ENCODE data around the gene PI4KB.

PI4KB gene

GRCh38 chr1:151311589-151312331 is 15.5 kb downstream of the PI4KB start:
- DNase-seq (ENCODE audit: low read depth in 2 of 3, low spot score in 1 of 3) = peak; percentile 74 to 85 (median 81)

GRCh38 chr1:151311011-151311410 is 16.2 kb downstream of the PI4KB start:
- no peak for DNase-seq (ENCODE audit: low read depth in 2 of 3, low spot score in 1 of 3)

GRCh38 chr1:151309811-151310323 is 17.3 kb downstream of the PI4KB start:
- DNase-seq (ENCODE audit: low read depth in 2 of 3, low spot score in 1 of 3) = no peak

GRCh38 chr1:151294742-151295462 is 32.3 kb downstream of the PI4KB start:
- DNase-seq (ENCODE audit: low read depth in 2 of 3, low spot score in 1 of 3) = no peak

- DNase-seq (ENCODE audit: low read depth in 2 of 3, low spot score in 1 of 3) = no peak
Measured at GRCh38 chr1:151293093-151293492, 34.1 kb downstream of the PI4KB start.

- no peak for DNase-seq (ENCODE audit: low read depth in 2 of 3, low spot score in 1 of 3)
Measured at GRCh38 chr1:151292207-151293030, 34.8 kb downstream of the PI4KB start.

GRCh38 chr1:151290709-151291303 is 36.4 kb downstream of the PI4KB start:
- DNase-seq (ENCODE audit: low read depth in 2 of 3, low spot score in 1 of 3) = no peak

GRCh38 chr1:151289991-151290708 is 37.1 kb downstream of the PI4KB start:
- no peak for DNase-seq (ENCODE audit: low read depth in 2 of 3, low spot score in 1 of 3)

- DNase-seq (ENCODE audit: low read depth in 2 of 3, low spot score in 1 of 3) = no peak
Measured at GRCh38 chr1:151289080-151289935, 37.9 kb downstream of the PI4KB start.

- no peak for DNase-seq (ENCODE audit: low read depth in 2 of 3, low spot score in 1 of 3)
Measured at GRCh38 chr1:151288502-151288901, 38.7 kb downstream of the PI4KB start.

- no peak for DNase-seq (ENCODE audit: low read depth in 2 of 3, low spot score in 1 of 3)
Measured at GRCh38 chr1:151287767-151288500, 39.3 kb downstream of the PI4KB start.

- DNase-seq (ENCODE audit: low read depth in 2 of 3, low spot score in 1 of 3) = no peak
Measured at GRCh38 chr1:151287341-151287699, 39.9 kb downstream of the PI4KB start.

- no peak for DNase-seq (ENCODE audit: low read depth in 2 of 3, low spot score in 1 of 3)
Measured at GRCh38 chr1:151286619-151287340, 40.4 kb downstream of the PI4KB start.

- DNase-seq (ENCODE audit: low read depth in 2 of 3, low spot score in 1 of 3) = no peak
Measured at GRCh38 chr1:151284013-151284577, 43.1 kb downstream of the PI4KB start.

GRCh38 chr1:151282883-151283725 is 44.1 kb downstream of the PI4KB start:
- peak in 1 of 3 donors; percentile 11 for DNase-seq (ENCODE audit: low read depth in 2 of 3, low spot score in 1 of 3)

GRCh38 chr1:151281969-151282882 is 45.0 kb downstream of the PI4KB start, which contains the start of gene ZNF687:
Gene ZNF687, plus strand, starts transcription at chr1:151282299. Its CDS starts 3,993 bp downstream, at chr1:151286292.
- DNase-seq (ENCODE audit: low read depth in 2 of 3, low spot score in 1 of 3) = peak; percentile 96 to 99 (median 98)
